ENCODE results near the gene GABBR2. TPM values are rescaled to one million over a fixed set of nuclear protein-coding genes. Genes with fewer than 3 reads are reported as not detected.

The GABBR2 gene
- total and polyA plus RNA-seq, 2 experiments from 2014 or later, result 0.89 to 1.3 TPM

DNA sequence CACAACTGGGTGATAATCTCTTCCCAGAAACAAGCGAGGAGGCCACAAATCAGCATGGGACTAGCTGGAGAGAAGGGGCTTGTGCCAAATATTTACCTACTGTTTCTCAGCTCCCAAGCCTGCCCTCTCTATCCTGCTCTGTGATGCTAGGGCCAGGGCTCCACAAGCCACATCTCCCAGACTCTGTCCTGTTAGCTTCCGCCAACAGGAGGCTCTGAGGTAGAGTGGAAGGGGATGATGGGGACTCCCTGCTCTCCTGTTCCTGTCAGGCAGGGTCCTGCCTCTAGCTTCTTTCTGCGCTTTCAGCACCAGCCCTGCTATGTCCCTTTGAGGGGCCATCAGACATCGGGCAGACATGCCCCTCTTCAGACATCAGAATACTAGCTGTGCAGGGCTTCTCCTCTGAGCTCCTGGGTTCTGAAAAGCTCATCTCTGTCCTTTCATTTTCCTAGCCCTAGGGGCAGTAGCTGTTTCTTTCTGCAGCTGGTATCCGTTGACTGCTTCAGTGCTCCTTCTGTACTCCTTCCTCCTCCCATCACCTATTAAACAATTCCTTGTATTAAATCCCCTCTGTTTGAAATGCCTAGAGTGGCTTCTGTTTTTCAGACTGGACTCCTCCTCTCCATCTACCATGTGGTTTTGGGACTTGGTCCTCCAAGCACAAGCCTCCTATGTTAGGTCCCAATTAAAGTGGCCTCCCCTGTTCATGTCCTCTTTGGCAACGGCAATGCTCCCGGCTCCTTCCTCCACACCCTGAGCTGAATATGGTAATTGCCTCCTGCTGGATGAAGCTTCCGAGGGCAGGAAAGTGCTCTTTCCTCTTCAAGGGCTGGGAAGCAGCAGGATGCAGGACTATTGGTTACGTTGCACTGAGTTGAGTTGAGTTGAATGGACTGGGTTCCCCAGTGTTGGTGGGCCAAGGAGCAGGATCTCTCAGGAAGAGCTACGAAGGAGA is 292.2 kb downstream of the GABBR2 start (continued):
- no peak for TF ChIP-seq CTCF (conservative IDR thresholded peaks at IDR 0.05; ENCODE audit: low read depth in 2 of 2)
- TF ChIP-seq, protein P1, sequence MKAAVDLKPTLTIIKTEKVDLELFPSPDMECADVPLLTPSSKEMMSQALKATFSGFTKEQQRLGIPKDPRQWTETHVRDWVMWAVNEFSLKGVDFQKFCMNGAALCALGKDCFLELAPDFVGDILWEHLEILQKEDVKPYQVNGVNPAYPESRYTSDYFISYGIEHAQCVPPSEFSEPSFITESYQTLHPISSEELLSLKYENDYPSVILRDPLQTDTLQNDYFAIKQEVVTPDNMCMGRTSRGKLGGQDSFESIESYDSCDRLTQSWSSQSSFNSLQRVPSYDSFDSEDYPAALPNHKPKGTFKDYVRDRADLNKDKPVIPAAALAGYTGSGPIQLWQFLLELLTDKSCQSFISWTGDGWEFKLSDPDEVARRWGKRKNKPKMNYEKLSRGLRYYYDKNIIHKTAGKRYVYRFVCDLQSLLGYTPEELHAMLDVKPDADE (IDR thresholded peaks at IDR 0.05), result no peak
- TF ChIP-seq CREB1 (CRISPR knock-in tag; IDR thresholded peaks at IDR 0.05; ENCODE audit: low read depth), result no peak
- no peak for TF ChIP-seq STAT1 (IDR thresholded peaks at IDR 0.05; ENCODE audit: unreplicated experiment)
- no peak for TF ChIP-seq EZH2 (IDR thresholded peaks at IDR 0.05; ENCODE audit: low read depth, unreplicated experiment)
- TF ChIP-seq EZH2phosphoT487 (IDR thresholded peaks at IDR 0.05; ENCODE audit: unreplicated experiment), result no peak
- no peak for TF ChIP-seq JUNB (IDR thresholded peaks at IDR 0.05; ENCODE audit: unreplicated experiment)
- TF ChIP-seq ZNF114 (CRISPR knock-in tag; IDR thresholded peaks at IDR 0.05), result no peak

DNA sequence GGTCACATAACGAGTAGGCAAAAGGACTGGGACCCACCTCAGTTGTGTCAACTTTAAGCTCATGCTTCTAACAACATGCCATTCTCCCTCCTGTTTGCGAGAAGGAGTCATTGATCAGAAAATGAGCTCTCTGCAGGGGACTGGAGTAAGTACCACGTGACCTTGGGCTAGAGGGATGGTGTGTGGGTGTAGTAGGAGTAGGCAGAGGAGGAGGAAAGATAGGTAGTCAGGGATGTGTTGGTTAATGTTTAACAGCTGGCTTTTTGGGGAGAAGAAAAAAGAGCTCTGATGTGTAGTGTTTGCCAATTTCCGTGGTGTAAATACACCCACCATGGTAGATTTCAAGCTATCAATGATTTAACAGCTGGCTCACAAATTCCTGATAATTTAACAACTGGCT is 293.0 kb downstream of the GABBR2 start:
- ATAC-seq, result no peak; the same call in 1 of the 3 replicates
- Histone ChIP-seq H3K4me3 (no peak overlapping the region), H3K4me1 (ENCODE audit: insufficient read depth) (peaks cover 14% of the 10 kb centered on the region), H3K79me2 (replicated peaks; ENCODE audit: insufficient read depth) (no peaks in the 10 kb centered on the region), H3K27me3 (ENCODE audit: insufficient read depth) (no peaks in the 10 kb centered on the region), H3F3A (replicated peaks; ENCODE audit: low read depth) (no peaks in the 10 kb centered on the region), H3K9me2 (ENCODE audit: insufficient read depth) (peaks cover 14% of the 10 kb centered on the region; the same call in 1 of the 2 replicates), H4K20me1 (replicated peaks; ENCODE audit: insufficient read depth) (no peaks in the 10 kb centered on the region), H3K36me3 (ENCODE audit: insufficient read depth) (no peaks in the 10 kb centered on the region), H3K4me2 (no peak overlapping the region), H2AFZ (peak overlapping the region; percentile 84), H3K27ac (ENCODE audit: low read depth) (no peak overlapping the region)
- Mint-ChIP-seq H3K27me3 (ENCODE audit: insufficient read depth, low read depth, poor library complexity) (peaks cover 6% of the 10 kb centered on the region), H3K36me3 (ENCODE audit: low read depth) (no peaks in the 10 kb centered on the region; the same call in 2 of the 3 replicates), H3K4me3 (no peak overlapping the region), H3K9me3 (peaks cover 6% of the 10 kb centered on the region), H3K4me1 (peaks cover 29% of the 10 kb centered on the region), H3K27ac (no peak overlapping the region)
- DNase-seq (ENCODE audit: low spot score), result no peak
- TF ChIP-seq, protein P1 (IDR thresholded peaks at IDR 0.05), result no peak
- TF ChIP-seq EZH2 (IDR thresholded peaks at IDR 0.05; ENCODE audit: low read depth, unreplicated experiment) (no peak), CTCF (conservative IDR thresholded peaks at IDR 0.05; ENCODE audit: low read depth in 2 of 2) (no peak), ZNF114 (CRISPR knock-in tag; IDR thresholded peaks at IDR 0.05) (no peak), STAT1 (IDR thresholded peaks at IDR 0.05; ENCODE audit: unreplicated experiment) (no peak), CREB1 (CRISPR knock-in tag; IDR thresholded peaks at IDR 0.05; ENCODE audit: low read depth) (no peak), NANOG (IDR thresholded peaks at IDR 0.05; ENCODE audit: borderline replicate concordance) (no peak), EZH2phosphoT487 (IDR thresholded peaks at IDR 0.05; ENCODE audit: unreplicated experiment) (no peak), POLR2AphosphoS5 (IDR thresholded peaks at IDR 0.05; ENCODE audit: low read depth) (no peak), JUNB (IDR thresholded peaks at IDR 0.05; ENCODE audit: unreplicated experiment) (no peak), ZNF331 (CRISPR knock-in tag; IDR thresholded peaks at IDR 0.05; ENCODE audit: low read depth) (no peak)
- TF ChIP-seq, protein P2, sequence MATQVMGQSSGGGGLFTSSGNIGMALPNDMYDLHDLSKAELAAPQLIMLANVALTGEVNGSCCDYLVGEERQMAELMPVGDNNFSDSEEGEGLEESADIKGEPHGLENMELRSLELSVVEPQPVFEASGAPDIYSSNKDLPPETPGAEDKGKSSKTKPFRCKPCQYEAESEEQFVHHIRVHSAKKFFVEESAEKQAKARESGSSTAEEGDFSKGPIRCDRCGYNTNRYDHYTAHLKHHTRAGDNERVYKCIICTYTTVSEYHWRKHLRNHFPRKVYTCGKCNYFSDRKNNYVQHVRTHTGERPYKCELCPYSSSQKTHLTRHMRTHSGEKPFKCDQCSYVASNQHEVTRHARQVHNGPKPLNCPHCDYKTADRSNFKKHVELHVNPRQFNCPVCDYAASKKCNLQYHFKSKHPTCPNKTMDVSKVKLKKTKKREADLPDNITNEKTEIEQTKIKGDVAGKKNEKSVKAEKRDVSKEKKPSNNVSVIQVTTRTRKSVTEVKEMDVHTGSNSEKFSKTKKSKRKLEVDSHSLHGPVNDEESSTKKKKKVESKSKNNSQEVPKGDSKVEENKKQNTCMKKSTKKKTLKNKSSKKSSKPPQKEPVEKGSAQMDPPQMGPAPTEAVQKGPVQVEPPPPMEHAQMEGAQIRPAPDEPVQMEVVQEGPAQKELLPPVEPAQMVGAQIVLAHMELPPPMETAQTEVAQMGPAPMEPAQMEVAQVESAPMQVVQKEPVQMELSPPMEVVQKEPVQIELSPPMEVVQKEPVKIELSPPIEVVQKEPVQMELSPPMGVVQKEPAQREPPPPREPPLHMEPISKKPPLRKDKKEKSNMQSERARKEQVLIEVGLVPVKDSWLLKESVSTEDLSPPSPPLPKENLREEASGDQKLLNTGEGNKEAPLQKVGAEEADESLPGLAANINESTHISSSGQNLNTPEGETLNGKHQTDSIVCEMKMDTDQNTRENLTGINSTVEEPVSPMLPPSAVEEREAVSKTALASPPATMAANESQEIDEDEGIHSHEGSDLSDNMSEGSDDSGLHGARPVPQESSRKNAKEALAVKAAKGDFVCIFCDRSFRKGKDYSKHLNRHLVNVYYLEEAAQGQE (IDR thresholded peaks at IDR 0.05; ENCODE audit: unreplicated experiment), result no peak

Measured in GM23338 (cell line).